Muscle layer of colon (tissue), 2 donors: ENCODE data around the gene PLA2G4A.

Experiments used
- H3K27ac ChIP-seq: one replicate; pipeline ENCODE4 v1.7.0; 2013; ENCODE audit warnings: low read depth, mild to moderate bottlenecking, low read length, moderate library complexity
- H3K27me3 ChIP-seq, 2 donors: one replicate each; pipeline ENCODE4 v1.7.0; 2013; ENCODE audit warnings: low read length in 2 of 2, mild to moderate bottlenecking in 2 of 2; ENCODE audit not compliant: insufficient read depth in 2 of 2, control insufficient read depth in 1 of 2
- H3K36me3 ChIP-seq: one replicate; pipeline ENCODE4 v1.7.0; 2013; ENCODE audit warnings: mild to moderate bottlenecking, low read length; ENCODE audit not compliant: insufficient read depth
- H3K4me1 ChIP-seq: one replicate; pipeline ENCODE4 v1.7.0; 2013; ENCODE audit warnings: mild to moderate bottlenecking, low read length; ENCODE audit not compliant: insufficient read depth
- H3K4me3 ChIP-seq, 2 donors: one replicate each; pipeline ENCODE4 v1.7.0; 2013; ENCODE audit warnings: low read length in 2 of 2, low read depth in 1 of 2, mild to moderate bottlenecking in 1 of 2, moderate library complexity in 1 of 2
- H3K9ac ChIP-seq: one replicate; pipeline ENCODE4 v1.7.0; 2013; ENCODE audit warnings: low read length
- H3K9me3 ChIP-seq: one replicate; pipeline ENCODE4 v1.7.0; 2013; ENCODE audit warnings: mild to moderate bottlenecking, low read length
- donor health status: abdominal sarcoma.
- donor health status: Adenocarcinoma of cecum.

The PLA2G4A gene

GRCh38 chr1:186875896-186876835, 47.4 kb downstream of the PLA2G4A start:
- no peaks in the 10 kb centered on the region for H3K9me3 ChIP-seq
- peaks cover 38% of the 10 kb centered on the region for H3K4me1 ChIP-seq
- H3K9ac ChIP-seq: no peak overlapping the region
- peak overlapping the region; percentile 50 for H3K27ac ChIP-seq
- no peaks in the 10 kb centered on the region for H3K27me3 ChIP-seq
- no peak overlapping the region for H3K4me3 ChIP-seq
- H3K36me3 ChIP-seq: no peaks in the 10 kb centered on the region

- no peak overlapping the region for H3K4me3 ChIP-seq
- H3K9ac ChIP-seq: no peak overlapping the region
- H3K27me3 ChIP-seq: no peaks in the 10 kb centered on the region
- H3K9me3 ChIP-seq: no peaks in the 10 kb centered on the region
- H3K36me3 ChIP-seq: no peaks in the 10 kb centered on the region
- H3K27ac ChIP-seq: peak overlapping the region; percentile 25
- H3K4me1 ChIP-seq: peaks cover 35% of the 10 kb centered on the region
Observed at GRCh38 chr1:186878356-186878755, 49.6 kb downstream of the PLA2G4A start.

- Histone ChIP-seq H3K27ac (peak overlapping the region; percentile 56), H3K9me3 (no peaks in the 10 kb centered on the region), H3K9ac (no peak overlapping the region), H3K27me3 (no peaks in the 10 kb centered on the region), H3K36me3 (no peaks in the 10 kb centered on the region), H3K4me1 (peaks cover 25% of the 10 kb centered on the region), H3K4me3 (no peak overlapping the region)
Observed at GRCh38 chr1:186880982-186881381, 52.2 kb downstream of the PLA2G4A start.

GRCh38 chr1:186882372-186883134, 53.8 kb downstream of the PLA2G4A start:
- H3K27ac ChIP-seq: no peak overlapping the region
- no peaks in the 10 kb centered on the region for H3K27me3 ChIP-seq
- H3K4me3 ChIP-seq: no peak overlapping the region
- H3K9ac ChIP-seq: no peak overlapping the region
- H3K9me3 ChIP-seq: no peaks in the 10 kb centered on the region
- H3K4me1 ChIP-seq: peaks cover 19% of the 10 kb centered on the region
- no peaks in the 10 kb centered on the region for H3K36me3 ChIP-seq

GRCh38 chr1:186884251-186884650, 55.5 kb downstream of the PLA2G4A start:
- Histone ChIP-seq H3K27me3 (no peaks in the 10 kb centered on the region), H3K36me3 (no peaks in the 10 kb centered on the region), H3K9ac (no peak overlapping the region), H3K4me1 (peaks cover 28% of the 10 kb centered on the region), H3K27ac (no peak overlapping the region), H3K9me3 (no peaks in the 10 kb centered on the region), H3K4me3 (no peak overlapping the region)

- H3K4me1 ChIP-seq: peaks cover 17% of the 10 kb centered on the region
- H3K9me3 ChIP-seq: no peaks in the 10 kb centered on the region
- no peak overlapping the region for H3K27ac ChIP-seq
- no peaks in the 10 kb centered on the region for H3K27me3 ChIP-seq
- no peak overlapping the region for H3K9ac ChIP-seq
- no peak overlapping the region for H3K4me3 ChIP-seq
- no peaks in the 10 kb centered on the region for H3K36me3 ChIP-seq
Observed at GRCh38 chr1:186887203-186887602, 58.5 kb downstream of the PLA2G4A start.

GRCh38 chr1:186888367-186888766, 59.6 kb downstream of the PLA2G4A start:
- no peak overlapping the region for H3K27ac ChIP-seq
- no peaks in the 10 kb centered on the region for H3K9me3 ChIP-seq
- no peak overlapping the region for H3K9ac ChIP-seq
- no peaks in the 10 kb centered on the region for H3K27me3 ChIP-seq
- H3K36me3 ChIP-seq: no peaks in the 10 kb centered on the region
- peaks cover 21% of the 10 kb centered on the region for H3K4me1 ChIP-seq
- no peak overlapping the region for H3K4me3 ChIP-seq

GRCh38 chr1:186892936-186893335, 64.2 kb downstream of the PLA2G4A start:
- Histone ChIP-seq H3K4me3 (no peak overlapping the region), H3K9me3 (no peaks in the 10 kb centered on the region), H3K27me3 (no peaks in the 10 kb centered on the region), H3K9ac (no peak overlapping the region), H3K4me1 (peaks cover 21% of the 10 kb centered on the region), H3K36me3 (peaks cover 3% of the 10 kb centered on the region), H3K27ac (no peak overlapping the region)

GRCh38 chr1:186894415-186894814, 65.7 kb downstream of the PLA2G4A start:
- Histone ChIP-seq H3K4me3 (no peak overlapping the region), H3K4me1 (peaks cover 16% of the 10 kb centered on the region), H3K27me3 (no peaks in the 10 kb centered on the region), H3K27ac (no peak overlapping the region), H3K36me3 (peaks cover 3% of the 10 kb centered on the region), H3K9me3 (no peaks in the 10 kb centered on the region), H3K9ac (no peak overlapping the region)

- no peaks in the 10 kb centered on the region for H3K9me3 ChIP-seq
- H3K27me3 ChIP-seq: no peaks in the 10 kb centered on the region
- H3K9ac ChIP-seq: no peak overlapping the region
- no peak overlapping the region for H3K4me3 ChIP-seq
- H3K4me1 ChIP-seq: peaks cover 16% of the 10 kb centered on the region
- peaks cover 3% of the 10 kb centered on the region for H3K36me3 ChIP-seq
- no peak overlapping the region for H3K27ac ChIP-seq
Observed at GRCh38 chr1:186896211-186896610, 67.5 kb downstream of the PLA2G4A start.

- Histone ChIP-seq H3K9me3 (no peaks in the 10 kb centered on the region), H3K4me3 (no peak overlapping the region), H3K9ac (no peak overlapping the region), H3K4me1 (peaks cover 16% of the 10 kb centered on the region), H3K36me3 (peaks cover 3% of the 10 kb centered on the region), H3K27me3 (no peaks in the 10 kb centered on the region), H3K27ac (no peak overlapping the region)
Observed at GRCh38 chr1:186897008-186897407, 68.3 kb downstream of the PLA2G4A start.
